HEK293 (cell line): ENCODE measurements around the gene PHF19.

ENCODE experiments used
- CTCF ChIA-PET: fragments of 350-600 bp; formaldehyde crosslinking; extraction: SDS; loops from one replicate; lab custom pipeline; 2021; ENCODE audit warnings: antibody characterized with exemption; lab: Yijun Ruan, JAX
- POLR2A ChIA-PET: fragments of 300-600 bp; formaldehyde crosslinking; extraction: SDS; loops from one replicate; lab custom pipeline; 2020; ENCODE audit warnings: antibody characterized with exemption, inconsistent platforms; lab: Yijun Ruan, JAX
- H3K27ac ChIP-seq: fragments of 200-500 bp; sonication (Bioruptor generic); 2 replicates; pipeline ENCODE4 v1.5.1; 2014; ENCODE audit warnings: low read depth, low read length, control low read depth, inconsistent platforms; ENCODE audit errors: extremely low read depth
- H3K36me3 ChIP-seq, 2 experiments: fragments of 200-500 bp in 1 of 2; sonication (Bioruptor generic) in 1 of 2; 1 replicate in 1 of 2; 2 replicates in 1 of 2; pipeline ENCODE4 v1.5.1; 2014 to 2017; ENCODE audit warnings: inconsistent platforms in 2 of 2, low read length in 2 of 2; ENCODE audit not compliant: control insufficient read depth in 2 of 2, insufficient read depth in 1 of 2
- H3K4me1 ChIP-seq: fragments of 200-500 bp; sonication (Bioruptor generic); 2 replicates; pipeline ENCODE4 v1.5.1; 2014; ENCODE audit warnings: mild to moderate bottlenecking, low read length, inconsistent platforms; ENCODE audit not compliant: control insufficient read depth, insufficient read depth
- H3K4me3 ChIP-seq: 2 replicates; pipeline ENCODE4 v1.5.1; 2011; ENCODE audit warnings: low read depth, mild to moderate bottlenecking, control low read depth, low read length, moderate library complexity
- H3K9me3 ChIP-seq: fragments of 200-500 bp; sonication (Bioruptor generic); 2 replicates; pipeline ENCODE4 v1.5.1; 2014; ENCODE audit warnings: low read depth, low read length, inconsistent platforms; ENCODE audit not compliant: control insufficient read depth, insufficient read depth
- HOXD13 ChIP-seq: sonication (generic); formaldehyde crosslinking; IDR thresholded peaks from 2 replicates; pipeline ENCODE4 v1.8.0; 2022; ENCODE audit warnings: missing genetic modification reagents, borderline replicate concordance
- PATZ1 ChIP-seq: fragments of 450-650 bp; formaldehyde crosslinking; IDR thresholded peaks from 2 replicates; pipeline ENCODE4 v1.5.1; 2016; ENCODE audit warnings: missing biosample characterization, missing genetic modification characterization
- PRDM4 ChIP-seq: fragments of 450-650 bp; formaldehyde crosslinking; IDR thresholded peaks from 2 replicates; pipeline ENCODE4 v1.5.1; 2017; ENCODE audit warnings: missing biosample characterization, missing genetic modification characterization
- SP2 ChIP-seq: fragments of 450-650 bp; formaldehyde crosslinking; IDR thresholded peaks from 2 replicates; pipeline ENCODE4 v1.5.1; 2016; ENCODE audit warnings: missing biosample characterization, missing genetic modification characterization
- SP3 ChIP-seq: fragments of 450-650 bp; formaldehyde crosslinking; IDR thresholded peaks from 2 replicates; pipeline ENCODE4 v1.5.1; 2016; ENCODE audit warnings: missing biosample characterization, missing genetic modification characterization
- TSHZ1 ChIP-seq: fragments of 450-650 bp; formaldehyde crosslinking; IDR thresholded peaks from 2 replicates; pipeline ENCODE4 v1.5.1; 2016; ENCODE audit warnings: missing biosample characterization, missing genetic modification characterization, borderline replicate concordance
- ZBTB7A ChIP-seq: fragments of 450-650 bp; formaldehyde crosslinking; IDR thresholded peaks from 2 replicates; pipeline ENCODE4 v1.5.1; 2016; ENCODE audit warnings: low read depth, missing biosample characterization, missing genetic modification characterization
- ZFP41 ChIP-seq: fragments of 450-650 bp; formaldehyde crosslinking; IDR thresholded peaks from 2 replicates; pipeline ENCODE4 v1.5.1; 2016; ENCODE audit warnings: missing biosample characterization, missing genetic modification characterization, borderline replicate concordance
- ZNF132 ChIP-seq: fragments of 450-650 bp; formaldehyde crosslinking; IDR thresholded peaks from 2 replicates; pipeline ENCODE4 v1.5.1; 2017; ENCODE audit warnings: missing biosample characterization, missing genetic modification characterization, borderline replicate concordance
- ZNF146 ChIP-seq: fragments of 450-650 bp; formaldehyde crosslinking; IDR thresholded peaks from 2 replicates; pipeline ENCODE4 v1.5.1; 2016; ENCODE audit warnings: missing biosample characterization, missing genetic modification characterization
- ZNF155 ChIP-seq: fragments of 450-650 bp; formaldehyde crosslinking; IDR thresholded peaks from 2 replicates; pipeline ENCODE4 v1.5.1; 2016; ENCODE audit warnings: missing biosample characterization, missing genetic modification characterization
- ZNF274 ChIP-seq, 2 experiments: fragments of 200-500 bp in 1 of 2; fragments of 450-650 bp in 1 of 2; sonication (Bioruptor generic) in 1 of 2; formaldehyde crosslinking in 1 of 2; IDR thresholded peaks; 2 replicates each; pipeline versions ENCODE4 v1.5.1 to v1.6.1; 2014 to 2016; ENCODE audit warnings: borderline replicate concordance in 1 of 2, inconsistent platforms in 1 of 2, low read length in 1 of 2, missing biosample characterization in 1 of 2, missing genetic modification characterization in 1 of 2
- ZNF350 ChIP-seq: fragments of 450-650 bp; formaldehyde crosslinking; IDR thresholded peaks from 2 replicates; pipeline ENCODE4 v1.5.0; 2017; ENCODE audit warnings: missing biosample characterization, mild to moderate bottlenecking, missing genetic modification characterization
- ZNF37A ChIP-seq: fragments of 450-650 bp; IDR thresholded peaks from 2 replicates; pipeline ENCODE4 v1.5.1; 2018; ENCODE audit warnings: missing biosample characterization, missing genetic modification characterization
- ZNF404 ChIP-seq: fragments of 450-650 bp; formaldehyde crosslinking; IDR thresholded peaks from 2 replicates; pipeline ENCODE4 v1.5.1; 2017; ENCODE audit warnings: missing biosample characterization, missing genetic modification characterization
- ZNF521 ChIP-seq: fragments of 450-650 bp; formaldehyde crosslinking; IDR thresholded peaks from 2 replicates; pipeline ENCODE4 v1.5.1; 2017; ENCODE audit warnings: missing biosample characterization, mild to moderate bottlenecking, missing genetic modification characterization
- ZNF768 ChIP-seq: fragments of 450-650 bp; formaldehyde crosslinking; IDR thresholded peaks from 2 replicates; pipeline ENCODE4 v1.5.1; 2018; ENCODE audit warnings: missing biosample characterization, mild to moderate bottlenecking, missing genetic modification characterization
- ZNF791 ChIP-seq: fragments of 450-650 bp; formaldehyde crosslinking; IDR thresholded peaks from 2 replicates; pipeline ENCODE4 v1.5.1; 2016; ENCODE audit warnings: missing biosample characterization, missing genetic modification characterization

The PHF19 gene

GRCh38 chr9:120837921-120838320 lies 39.1 kb downstream of the PHF19 start:
- CTCF ChIA-PET: interaction anchor here (0.5 kb wide), 1 partner anchor 133 kb away, joined by 4 read pairs; no protein-coding TSS in a partner anchor

More at GRCh38 chr9:120837921-120838320, 39.1 kb downstream of the PHF19 start:
- TF ChIP-seq ZNF274 (IDR thresholded peaks at IDR 0.05; ENCODE audit: low read length) (no peak), ZNF274 (tag by site-specific recombination; IDR thresholded peaks at IDR 0.05; ENCODE audit: borderline replicate concordance) (no peak), ZNF404 (tag by site-specific recombination) (no peak), PATZ1 (tag by site-specific recombination) (no peak), HOXD13 (CRISPR knock-in tag) (no peak), TSHZ1 (tag by site-specific recombination) (no peak), SP3 (tag by site-specific recombination) (no peak), ZFP41 (no peak), ZNF146 (tag by site-specific recombination) (no peak), ZNF155 (tag by site-specific recombination) (no peak), ZNF350 (tag by site-specific recombination) (no peak), ZNF132 (tag by site-specific recombination) (no peak), ZNF37A (tag by site-specific recombination) (no peak), ZNF521 (tag by site-specific recombination) (no peak), ZBTB7A (tag by site-specific recombination) (no peak), PRDM4 (no peak), ZNF768 (no peak), SP2 (tag by site-specific recombination) (no peak), ZNF791 (tag by site-specific recombination) (no peak)
- POLR2A ChIA-PET: no interaction called here
- Histone ChIP-seq H3K36me3 (no peaks in the 10 kb centered on the region), H3K27ac (no peak overlapping the region), H3K4me3 (no peak overlapping the region), H3K4me1 (no peaks in the 10 kb centered on the region), H3K9me3 (no peaks in the 10 kb centered on the region)
